Jurkat, Clone E6-1 (cell line): ENCODE data around the gene MS4A1. TPM values are rescaled to one million over a fixed set of nuclear protein-coding genes. Genes with fewer than 3 reads are reported as not detected.
"Not testable (repeated sequence)": the region's sequence is repeated elsewhere in the genome, so short reads cannot be mapped to it uniquely, and the experiment has no call there.

ENCODE experiments used
- DNase-seq: peaks from one replicate; pipeline ENCODE4 v3.0.0-alpha.2; 2011; ENCODE audit warnings: low read depth, low spot score
- H3K4me3 ChIP-seq: 2 replicates; pipeline ENCODE4 v1.5.1; 2011; ENCODE audit warnings: mild to moderate bottlenecking, low read length, control low read depth, moderate library complexity
- polyA plus RNA-seq: library from polyadenylated mRNA; unstranded; fragments of >200 nt; gene quantifications from one replicate; pipeline ENCODE4 v1.2.1, GENCODE V29; 2012; ENCODE audit warnings: missing spikeins; ENCODE audit not compliant: insufficient read length, insufficient read depth

Gene MS4A1
- not detected for polyA plus RNA-seq

DNA sequence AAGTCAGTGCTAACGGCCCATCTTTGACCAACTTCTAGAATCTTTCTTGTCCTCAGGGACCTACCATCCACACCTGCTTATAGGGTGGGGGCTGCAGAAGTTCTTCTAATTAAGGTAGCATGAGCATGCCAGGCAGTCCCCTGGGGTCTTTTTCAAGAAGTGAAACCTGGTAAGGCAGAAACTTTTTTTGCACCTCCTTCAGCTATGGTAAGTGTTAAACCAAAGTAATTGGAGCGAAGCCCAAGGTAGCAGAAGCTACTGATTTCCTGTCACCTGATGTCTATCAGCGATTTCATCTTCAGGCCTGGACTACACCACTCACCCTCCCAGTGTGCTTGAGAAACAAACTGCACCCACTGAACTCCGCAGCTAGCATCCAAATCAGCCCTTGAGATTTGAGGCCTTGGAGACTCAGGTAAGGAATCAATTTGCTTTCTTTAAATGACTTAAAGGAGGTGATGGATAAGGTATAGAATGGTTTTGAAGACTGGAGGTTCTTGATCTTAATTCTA lies at the start of gene MS4A1:
TSS of gene MS4A1 (plus strand) at position 317 of the 512 bp plus-strand sequence. CDS start 6,528 bp downstream, outside the sequence.
- H3K4me3 ChIP-seq: no peak within 1 kb of the TSS
- no peak for DNase-seq

DNA sequence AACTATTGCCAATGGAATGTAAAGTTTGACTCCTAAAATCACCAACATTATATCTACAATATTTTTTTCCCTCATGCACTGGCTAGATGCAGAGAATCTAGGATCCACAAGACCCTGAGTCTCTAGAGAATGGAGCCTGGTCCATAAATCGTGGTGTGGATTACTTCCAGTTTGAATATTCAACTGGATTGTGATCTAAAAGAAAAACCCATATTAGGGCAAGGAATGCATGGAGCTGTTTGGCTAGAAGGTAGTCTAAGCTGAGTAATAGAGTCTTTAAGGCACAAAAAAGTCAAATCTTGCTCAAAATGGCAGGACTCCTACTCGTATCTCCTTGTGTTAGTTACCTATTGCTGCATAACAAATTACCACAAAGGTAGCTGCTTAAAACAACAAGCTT lies 35.6 kb upstream of the MS4A1 start:
- no peak overlapping the region for H3K4me3 ChIP-seq
- DNase-seq: no peak

DNA sequence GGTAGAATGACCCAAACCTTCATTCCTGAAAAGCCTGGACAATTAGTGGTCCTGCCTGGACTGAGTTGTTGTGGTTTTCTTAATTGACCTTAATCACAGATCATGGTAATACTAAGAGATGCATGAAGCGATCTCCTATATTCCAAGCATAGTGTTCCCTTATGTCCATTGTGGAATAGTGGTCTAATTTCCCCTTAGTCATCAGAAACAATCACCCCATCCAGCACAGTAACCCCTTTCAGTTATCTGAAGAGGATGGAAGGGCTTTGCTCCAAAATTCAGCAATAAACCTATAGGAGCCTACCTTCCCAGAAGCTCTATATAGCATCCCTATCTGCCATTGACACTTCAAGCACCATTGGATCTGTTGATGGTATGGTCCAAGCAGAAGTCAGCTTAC lies 33.0 kb upstream of the MS4A1 start:
- no peak for DNase-seq

DNA sequence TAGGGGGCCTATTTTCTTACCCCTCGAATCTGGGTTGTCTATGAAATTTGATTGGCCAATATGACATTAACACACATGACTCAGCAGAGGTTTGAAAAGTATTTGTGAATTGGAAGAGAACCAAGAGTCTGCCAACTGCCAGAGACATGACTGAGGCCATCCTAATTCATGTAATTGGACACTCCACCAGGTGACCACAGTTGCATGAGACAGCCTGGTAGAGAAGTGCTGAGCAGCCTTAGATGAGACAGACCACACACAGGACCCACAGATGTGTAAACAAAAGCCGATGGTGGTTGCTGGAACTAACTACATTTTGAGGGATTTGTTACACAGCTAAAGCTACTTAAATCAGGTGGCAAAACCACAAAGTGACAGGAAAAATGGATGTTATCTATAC lies 27.1 kb upstream of the MS4A1 start:
- DNase-seq: peak; percentile 32
- H3K4me3 ChIP-seq: no peak overlapping the region

More for the DNA sequence above, 33.0 kb upstream of the MS4A1 start:
- H3K4me3 ChIP-seq: no peak overlapping the region

DNA sequence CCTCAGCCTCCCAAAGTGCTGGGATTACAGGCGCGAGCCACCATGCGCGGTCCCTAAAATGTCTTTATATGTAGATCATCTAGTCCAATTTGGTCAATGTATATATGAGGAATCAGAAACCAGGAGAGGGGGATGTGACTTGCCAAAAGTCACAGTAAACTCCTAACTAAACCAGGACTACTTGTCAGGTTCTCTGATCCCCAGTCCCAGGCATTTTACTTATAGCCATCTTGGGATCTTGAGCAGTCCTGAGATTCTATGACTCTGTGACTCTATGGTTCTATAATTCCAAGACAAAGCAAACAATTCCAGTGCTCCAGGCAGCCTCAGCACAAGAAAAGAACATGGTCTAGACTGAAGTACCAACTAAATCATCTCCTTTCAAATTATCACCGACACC lies 26.4 kb upstream of the MS4A1 start, which contains the start of gene MS4A5:
TSS of gene MS4A5 (plus strand) at position 301 of the 400 bp plus-strand sequence. CDS start 103 bp downstream, outside the sequence.
- DNase-seq: no peak
- H3K4me3 ChIP-seq: no peak within 1 kb of the TSS

DNA sequence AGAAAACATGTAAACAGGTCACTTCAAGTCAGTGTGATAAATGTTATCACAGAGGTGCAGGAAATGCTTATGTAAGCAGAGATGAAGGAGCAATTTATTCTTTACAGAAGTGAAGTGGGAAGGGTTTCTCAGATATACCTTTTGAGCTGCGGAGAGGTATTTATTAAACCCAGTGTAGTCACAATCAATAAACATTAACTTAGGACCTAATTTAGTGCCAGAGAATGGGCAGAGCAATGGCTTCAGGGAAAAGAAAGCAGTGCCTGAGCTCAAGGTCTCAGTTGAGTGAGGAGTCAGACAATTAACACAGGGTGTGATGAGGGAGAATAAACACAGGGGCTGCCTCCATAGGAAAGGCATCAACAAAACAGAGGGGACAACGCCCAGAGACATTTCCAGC lies 24.4 kb upstream of the MS4A1 start:
- H3K4me3 ChIP-seq: no peak overlapping the region
- DNase-seq: no peak

DNA sequence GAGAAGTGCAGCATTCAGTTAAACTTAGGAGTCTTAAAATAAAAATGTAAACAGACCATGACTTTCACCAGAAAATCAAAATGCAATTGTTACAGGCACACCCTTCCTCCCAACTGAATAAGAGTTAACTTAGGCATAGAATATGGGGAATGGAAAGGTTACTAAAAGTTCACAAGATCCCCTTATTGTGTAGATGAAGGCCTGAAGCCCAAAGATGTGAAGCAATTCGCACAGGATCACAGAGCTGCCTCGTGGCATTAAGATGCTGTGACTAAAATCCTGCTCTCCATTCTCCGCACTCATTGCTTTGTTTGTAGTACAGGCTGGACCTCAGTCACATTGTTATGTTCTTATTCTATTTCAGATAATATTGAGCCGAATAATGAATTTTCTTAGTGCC lies 22.2 kb upstream of the MS4A1 start:
- DNase-seq: no peak
- no peak overlapping the region for H3K4me3 ChIP-seq

DNA sequence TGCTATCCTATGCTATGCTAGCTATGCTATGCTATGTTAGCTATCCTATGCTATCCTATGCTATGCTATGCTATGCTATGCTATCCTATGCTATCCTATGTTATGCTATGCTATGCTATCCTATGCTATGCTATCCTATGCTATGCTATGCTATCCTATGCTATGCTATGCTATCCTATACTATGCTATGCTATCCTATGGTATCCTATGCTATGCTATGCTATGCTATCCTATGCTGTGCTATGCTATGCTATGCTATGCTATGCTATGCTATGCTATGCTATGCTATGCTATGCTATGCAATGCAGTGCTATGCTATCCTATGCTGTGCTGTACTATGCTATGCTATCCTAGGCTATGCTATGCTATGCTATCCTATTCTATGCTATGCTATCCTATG lies 8.6 kb upstream of the MS4A1 start:
- H3K4me3 ChIP-seq: no peak overlapping the region
- DNase-seq: no peak

DNA sequence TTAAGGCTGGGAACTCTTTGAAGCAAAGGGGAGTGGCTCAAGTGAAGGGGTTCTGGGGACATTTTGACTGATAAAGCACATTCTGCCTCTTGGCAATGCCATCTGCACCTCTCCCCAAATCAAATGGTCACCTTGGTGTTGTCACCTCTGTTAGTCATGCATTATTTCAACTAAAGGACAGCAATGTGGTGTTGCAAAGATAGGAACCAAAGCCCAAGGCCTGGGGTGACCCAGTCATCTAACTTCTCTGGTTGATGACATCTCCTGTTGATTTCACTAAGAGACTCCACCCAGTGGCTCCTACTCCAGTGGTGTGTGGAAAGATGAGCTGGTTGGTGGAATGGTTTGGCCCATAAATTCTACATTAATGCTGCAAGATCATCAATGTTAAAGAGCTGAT lies 7.8 kb upstream of the MS4A1 start:
- no peak for DNase-seq
- H3K4me3 ChIP-seq: no peak overlapping the region

DNA sequence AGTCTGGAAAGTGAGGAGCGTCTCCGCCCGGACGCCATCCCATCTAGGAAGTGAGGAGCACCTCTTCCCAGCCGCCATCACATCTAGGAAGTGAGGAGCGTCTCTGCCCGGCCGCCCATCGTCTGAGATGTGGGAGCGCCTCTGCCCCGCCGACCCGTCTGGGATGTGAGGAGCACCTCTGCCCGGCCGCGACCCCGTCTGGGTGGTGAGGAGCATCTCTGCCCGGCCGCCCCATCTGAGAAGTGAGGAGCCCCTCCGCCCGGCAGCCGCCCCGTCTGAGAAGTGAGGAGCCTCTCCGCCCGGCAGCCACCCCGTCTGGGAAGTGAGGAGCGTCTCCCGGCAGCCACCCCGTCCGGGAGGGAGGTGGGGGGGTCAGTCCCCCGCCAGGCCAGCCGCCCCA lies 4.5 kb upstream of the MS4A1 start:
- not testable (repeated sequence) for H3K4me3 ChIP-seq, DNase-seq

DNA sequence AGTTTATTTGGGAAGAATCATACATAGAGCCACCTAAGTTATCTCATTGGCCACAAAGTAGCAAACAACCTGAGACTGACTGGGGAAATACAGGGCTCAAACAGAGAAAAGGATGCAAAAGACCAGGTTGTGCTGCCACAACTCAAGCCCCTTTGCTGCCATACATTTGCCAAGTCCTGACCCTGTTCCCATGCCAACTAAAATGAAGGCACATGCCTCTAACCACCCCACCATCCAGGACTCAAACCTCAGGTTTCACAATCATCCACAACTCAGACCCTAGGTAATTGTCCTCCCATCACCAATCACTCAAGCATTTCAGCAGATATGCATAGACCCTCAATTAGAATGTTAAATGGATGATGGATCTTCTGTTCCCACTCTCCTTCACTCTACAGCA lies 1.4 kb upstream of the MS4A1 start:
- DNase-seq: no peak
- no peak overlapping the region for H3K4me3 ChIP-seq

DNA sequence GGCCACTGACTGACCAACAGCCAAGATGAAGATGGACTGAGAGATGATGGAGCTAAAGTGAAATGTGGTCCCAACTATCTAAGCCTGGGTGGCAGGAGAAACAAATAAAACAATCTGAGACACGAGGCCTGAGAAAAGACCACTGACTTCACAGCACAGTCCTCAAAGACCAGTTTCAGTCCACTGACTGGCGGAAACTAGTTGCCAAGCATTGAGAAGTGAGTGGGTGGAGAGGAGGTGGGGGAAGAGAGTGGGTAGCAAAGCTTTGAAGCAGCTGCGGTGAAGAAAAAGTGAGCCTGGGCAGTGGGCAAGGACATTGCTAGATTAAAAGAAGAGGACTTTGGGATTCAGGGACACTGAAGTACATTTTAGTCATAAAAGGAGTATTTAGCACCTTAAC lies 1.9 kb downstream of the MS4A1 start:
- DNase-seq: no peak
- H3K4me3 ChIP-seq: no peak overlapping the region

DNA sequence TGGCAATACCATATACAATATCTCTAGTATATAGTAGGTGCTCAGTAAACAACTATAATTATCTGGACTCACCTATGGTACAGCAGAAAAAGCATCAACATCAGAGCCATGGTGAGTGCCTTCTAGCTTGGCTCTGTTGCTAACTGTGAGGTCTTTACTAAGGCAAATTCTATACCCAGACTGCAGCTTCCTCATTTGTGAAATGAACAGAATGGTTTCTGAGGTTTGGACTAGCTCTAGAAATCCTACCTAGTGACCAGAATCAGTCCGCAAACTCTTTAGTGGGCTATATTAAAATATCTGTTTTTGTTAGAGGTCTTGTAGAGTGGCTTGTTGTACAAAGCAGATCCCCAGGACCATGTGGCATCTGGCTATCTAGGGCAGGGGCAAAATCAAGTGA lies 3.7 kb downstream of the MS4A1 start:
- no peak for DNase-seq
- H3K4me3 ChIP-seq: no peak overlapping the region

DNA sequence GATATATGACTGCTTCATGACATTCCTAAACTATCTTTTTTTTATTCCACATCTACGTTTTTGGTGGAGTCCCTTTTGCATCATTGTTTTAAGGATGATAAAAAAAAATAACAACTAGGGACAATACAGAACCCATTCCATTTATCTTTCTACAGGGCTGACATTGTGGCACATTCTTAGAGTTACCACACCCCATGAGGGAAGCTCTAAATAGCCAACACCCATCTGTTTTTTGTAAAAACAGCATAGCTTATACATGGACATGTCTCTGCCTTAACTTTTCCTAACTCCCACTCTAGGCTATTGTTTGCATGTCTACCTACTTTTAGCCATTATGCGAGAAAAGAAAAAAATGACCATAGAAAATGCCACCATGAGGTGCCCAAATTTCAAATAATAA lies 13.2 kb downstream of the MS4A1 start:
- H3K4me3 ChIP-seq: no peak overlapping the region
- no peak for DNase-seq

DNA sequence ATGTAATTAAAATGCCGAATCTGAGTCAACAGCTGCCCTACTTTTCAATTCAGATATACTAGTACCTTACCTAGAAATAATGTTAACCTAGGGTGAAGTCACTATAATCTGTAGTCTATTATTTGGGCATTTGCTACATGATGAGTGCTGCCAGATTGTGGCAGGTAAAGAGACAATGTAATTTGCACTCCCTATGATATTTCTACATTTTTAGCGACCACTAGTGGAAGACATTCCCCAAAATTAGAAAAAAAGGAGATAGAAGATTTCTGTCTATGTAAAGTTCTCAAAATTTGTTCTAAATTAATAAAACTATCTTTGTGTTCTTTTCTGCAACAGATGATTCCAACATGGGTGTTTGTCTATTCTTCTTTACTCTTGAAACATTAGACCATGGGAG lies 14.1 kb downstream of the MS4A1 start:
- DNase-seq: no peak
- H3K4me3 ChIP-seq: no peak overlapping the region

DNA sequence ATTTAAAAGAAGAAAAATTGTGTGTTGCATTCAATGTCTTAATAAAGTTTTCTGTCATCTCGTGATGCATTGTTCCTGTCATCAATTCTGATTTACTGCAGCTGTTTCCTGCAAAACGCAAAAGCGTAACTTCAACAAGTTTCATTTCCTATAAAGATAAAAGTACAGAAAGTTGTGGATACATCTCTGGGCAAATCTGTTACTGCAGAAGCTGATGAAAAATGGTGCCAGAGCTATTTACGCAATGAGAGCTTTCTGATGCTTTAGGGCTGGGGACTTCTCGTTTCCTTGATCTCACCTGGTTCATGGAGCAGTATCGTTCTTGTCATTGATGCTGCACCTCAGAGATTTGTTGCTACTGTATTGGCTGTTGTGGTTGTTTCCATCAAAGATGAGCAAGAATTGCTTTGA lies 21.4 kb downstream of the MS4A1 start:
- no peak for DNase-seq
- H3K4me3 ChIP-seq: no peak overlapping the region

DNA sequence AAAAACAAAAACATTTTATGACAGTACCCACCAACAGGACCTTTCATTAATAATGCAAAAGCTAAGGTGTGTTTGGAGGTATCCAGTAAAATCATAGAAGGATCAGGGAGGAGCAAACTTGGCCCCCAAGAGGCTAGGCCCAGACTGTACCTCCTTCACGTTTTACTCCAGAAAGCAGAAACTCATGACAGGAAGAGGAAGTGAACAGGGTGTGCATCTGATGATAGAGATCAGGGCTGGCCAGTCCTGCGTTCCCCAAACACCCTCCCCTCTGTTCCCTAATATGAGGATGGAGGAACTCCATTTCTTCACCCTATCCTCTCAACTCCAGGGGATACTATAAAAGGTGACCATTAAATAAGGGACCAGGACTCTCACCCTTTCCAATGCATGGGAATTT lies 26.7 kb downstream of the MS4A1 start:
- H3K4me3 ChIP-seq: no peak overlapping the region
- no peak for DNase-seq

DNA sequence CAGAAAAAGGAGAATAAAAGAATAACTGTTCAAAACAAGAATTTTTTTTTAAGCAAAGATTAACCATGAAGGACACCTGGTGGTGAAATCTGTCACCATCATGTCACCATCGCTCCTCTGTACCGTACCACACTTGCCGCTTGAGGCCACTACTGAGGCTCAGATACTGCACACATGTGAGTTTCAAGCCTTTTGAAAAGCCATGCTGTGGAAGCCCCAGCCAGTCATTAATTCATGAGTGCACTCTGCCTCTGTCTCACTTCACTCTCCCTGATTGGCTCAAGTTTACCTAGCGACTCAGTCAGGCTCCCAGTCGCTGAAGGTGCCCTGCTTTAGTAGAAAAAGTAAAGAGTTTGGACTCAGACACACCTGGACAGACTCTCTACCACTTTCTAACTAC lies 30.3 kb downstream of the MS4A1 start:
- H3K4me3 ChIP-seq: no peak overlapping the region
- DNase-seq: peak; percentile 81

DNA sequence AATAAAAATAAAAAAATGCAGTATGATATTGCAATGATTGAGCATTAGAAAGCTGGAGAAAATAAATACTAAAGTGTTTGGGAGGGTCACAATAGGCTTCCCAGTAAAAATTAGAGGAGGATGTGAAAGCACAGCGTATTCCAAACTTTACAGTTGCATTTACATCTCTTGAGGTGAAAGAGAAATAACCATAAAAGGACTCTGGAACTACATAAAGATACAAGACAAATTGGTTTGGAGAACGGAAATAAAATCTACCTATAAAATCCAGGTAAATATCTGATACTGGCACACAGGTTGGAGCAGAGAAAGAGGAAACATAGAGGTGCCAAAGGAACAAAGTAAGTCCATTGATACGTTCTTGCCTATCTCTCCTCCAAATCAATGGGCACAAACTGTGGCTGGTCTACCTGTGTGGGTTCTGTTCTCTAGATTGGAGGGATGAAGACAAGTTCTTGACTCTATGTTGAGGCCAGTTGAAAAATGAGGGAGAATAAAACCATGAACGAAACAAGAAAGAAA lies 36.9 kb downstream of the MS4A1 start, which contains the start of gene MS4A12:
TSS of gene MS4A12 (plus strand) at position 291 of the 522 bp plus-strand sequence. CDS start 4,541 bp downstream, outside the sequence.
- DNase-seq: no peak
- H3K4me3 ChIP-seq: no peak within 1 kb of the TSS

DNA sequence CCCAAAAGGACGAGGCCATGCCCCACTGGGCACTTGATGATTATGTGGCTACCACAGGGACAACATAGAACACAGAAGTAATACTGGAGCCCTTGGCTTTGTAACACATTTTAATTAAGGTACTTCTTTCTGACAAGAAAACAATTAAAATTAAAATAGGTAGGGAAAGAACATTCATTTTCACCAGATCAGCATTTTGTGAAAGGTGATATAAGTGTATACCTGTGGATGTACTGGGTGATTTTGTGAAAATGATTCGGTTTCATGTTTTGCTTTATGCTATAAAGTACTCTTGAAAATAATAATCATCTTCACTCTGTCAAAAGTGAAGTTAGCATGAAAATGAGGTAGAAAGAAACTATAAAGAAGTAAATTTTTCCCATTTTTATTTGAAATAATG lies 37.8 kb downstream of the MS4A1 start:
- no peak for DNase-seq
- no peak overlapping the region for H3K4me3 ChIP-seq

DNA sequence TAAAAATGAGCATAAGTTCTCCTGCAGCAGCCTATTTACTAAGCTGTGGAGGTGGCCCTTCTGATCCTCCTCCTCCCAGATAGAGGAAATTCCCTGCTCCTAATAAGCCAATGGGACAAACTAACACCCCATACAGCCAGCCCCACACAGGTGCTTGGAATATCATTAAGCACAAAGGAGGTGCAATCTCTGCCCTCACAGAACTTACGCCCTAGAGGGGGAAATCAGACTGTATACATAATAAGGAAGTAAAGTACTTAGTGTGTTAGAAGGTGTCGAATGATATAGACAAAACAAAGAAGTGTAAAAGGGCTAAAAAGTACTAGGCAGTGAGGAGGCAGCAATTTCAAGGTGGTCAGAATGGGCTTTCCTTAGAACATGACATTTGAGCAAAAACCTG lies 42.8 kb downstream of the MS4A1 start:
- DNase-seq: no peak
- H3K4me3 ChIP-seq: no peak overlapping the region
